ENCODE results near the gene HELZ.
A peak's percentile ranks its signal among the peaks of the same experiment; 100 is the strongest.
"Not testable (repeated sequence)": the region's sequence is repeated elsewhere in the genome, so short reads cannot be mapped to it uniquely, and the experiment has no call there.

The HELZ gene

DNA sequence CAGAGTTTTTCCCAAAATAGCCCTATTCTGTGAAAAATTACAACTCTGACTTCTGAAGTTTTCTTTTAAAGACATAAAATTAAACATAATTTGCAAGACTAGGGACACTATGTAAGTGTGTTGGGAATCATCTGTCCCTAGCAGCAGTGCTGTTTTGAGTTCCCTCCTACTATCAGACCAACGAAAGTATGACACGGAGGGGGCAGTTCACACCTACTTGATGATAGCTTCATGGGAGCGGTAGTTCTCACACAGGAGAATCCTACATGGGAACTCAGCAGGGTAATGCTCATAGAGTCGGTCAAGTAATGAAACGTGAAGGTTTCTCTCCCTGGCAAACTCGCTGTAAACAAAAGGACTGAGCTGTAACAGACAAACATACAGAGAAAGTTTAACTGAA lies 96.6 kb downstream of the HELZ start:
- DNase-seq (ENCODE audit: low spot score) = no peak
- FAIRE-seq = no peak

- FAIRE-seq (no peak), DNase-seq (ENCODE audit: low spot score) (no peak)
Measured at GRCh38 chr17:67145183-67145805, 99.7 kb downstream of the HELZ start.

GRCh38 chr17:67143318-67143717 lies 101.7 kb downstream of the HELZ start:
- DNase-seq (ENCODE audit: low spot score) = no peak
- no peak for FAIRE-seq

DNA sequence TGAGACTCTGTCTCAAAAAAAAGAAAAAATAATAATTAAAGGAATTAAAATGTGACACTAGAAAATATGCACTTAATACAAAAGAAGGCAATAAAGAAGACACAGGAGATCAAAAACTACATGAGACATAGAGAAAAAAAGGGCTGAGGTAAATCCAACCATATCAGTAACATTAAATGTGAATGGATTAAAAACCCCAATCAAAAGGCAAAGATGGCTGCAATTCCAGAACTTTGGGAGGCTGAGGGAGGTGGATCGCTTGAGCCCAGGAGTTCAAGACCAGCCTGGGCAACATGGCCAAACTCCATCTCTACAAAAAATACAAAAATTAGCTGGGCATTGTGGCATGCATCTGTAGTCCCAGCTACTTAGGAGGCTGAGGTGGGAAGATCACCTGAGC lies 103.0 kb downstream of the HELZ start:
- FAIRE-seq; DNase-seq (ENCODE audit: low spot score): not testable (repeated sequence)

GRCh38 chr17:67139784-67140665 lies 105.0 kb downstream of the HELZ start:
- DNase-seq (ENCODE audit: low spot score) (no peak), FAIRE-seq (no peak)

GRCh38 chr17:67139289-67139688 lies 105.7 kb downstream of the HELZ start:
- DNase-seq (ENCODE audit: low spot score) = no peak
- no peak for FAIRE-seq

DNA sequence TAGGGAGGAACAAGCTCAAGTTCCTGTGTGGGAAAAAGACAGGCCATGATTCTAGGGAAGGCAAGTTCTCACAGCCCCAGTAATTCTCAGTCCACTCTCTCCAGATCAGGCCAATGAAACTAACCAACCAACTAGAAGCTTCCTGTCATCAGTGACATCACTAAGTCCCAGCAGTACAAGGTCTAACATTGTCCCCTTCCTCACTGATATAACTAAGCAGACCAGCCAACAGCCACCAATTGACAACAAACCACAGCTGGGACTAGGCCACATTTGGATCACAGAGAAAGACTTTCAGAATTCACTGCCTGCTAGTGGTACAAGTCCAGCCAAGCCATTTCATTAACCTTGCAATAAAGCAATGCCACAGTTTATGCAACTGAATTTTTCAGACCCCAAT lies 106.6 kb downstream of the HELZ start:
- no peak for DNase-seq (ENCODE audit: low spot score)
- no peak for FAIRE-seq

DNA sequence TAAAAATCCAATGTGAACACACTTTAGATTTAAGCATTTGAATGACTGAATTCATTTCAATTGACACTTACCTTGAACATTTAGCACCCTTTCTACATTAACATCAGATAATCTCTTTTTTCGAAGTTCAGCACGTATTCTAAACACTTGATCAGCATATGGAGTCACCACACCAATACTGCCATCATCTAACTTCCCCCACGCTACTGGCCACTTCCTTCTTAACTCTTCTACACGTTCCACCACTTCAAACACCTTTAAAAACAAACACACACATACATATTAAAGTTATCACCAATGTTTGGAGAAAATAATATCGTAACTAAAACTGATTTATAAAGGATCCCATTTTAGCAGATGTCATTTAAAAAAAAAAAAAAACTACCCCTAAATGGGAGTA lies 107.1 kb downstream of the HELZ start:
- FAIRE-seq (no peak), DNase-seq (ENCODE audit: low spot score) (no peak)

DNA sequence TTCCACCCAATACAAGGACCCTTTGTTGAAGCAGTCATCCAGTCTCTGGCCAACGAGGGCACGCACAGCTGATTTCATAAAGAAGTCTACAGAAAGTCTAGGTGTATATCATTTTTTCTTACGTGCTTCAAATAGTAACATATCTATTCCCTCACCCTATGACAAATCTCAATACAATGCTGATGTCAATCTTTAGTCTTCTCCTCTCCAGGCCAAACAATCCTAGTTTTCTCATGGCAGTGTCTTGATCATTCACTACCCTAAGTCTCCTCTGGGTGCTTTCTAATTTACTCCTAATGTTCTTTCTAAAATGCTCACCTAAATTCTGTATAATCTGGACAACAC lies 108.0 kb downstream of the HELZ start:
- no peak for DNase-seq (ENCODE audit: low spot score)
- no peak for FAIRE-seq

DNA sequence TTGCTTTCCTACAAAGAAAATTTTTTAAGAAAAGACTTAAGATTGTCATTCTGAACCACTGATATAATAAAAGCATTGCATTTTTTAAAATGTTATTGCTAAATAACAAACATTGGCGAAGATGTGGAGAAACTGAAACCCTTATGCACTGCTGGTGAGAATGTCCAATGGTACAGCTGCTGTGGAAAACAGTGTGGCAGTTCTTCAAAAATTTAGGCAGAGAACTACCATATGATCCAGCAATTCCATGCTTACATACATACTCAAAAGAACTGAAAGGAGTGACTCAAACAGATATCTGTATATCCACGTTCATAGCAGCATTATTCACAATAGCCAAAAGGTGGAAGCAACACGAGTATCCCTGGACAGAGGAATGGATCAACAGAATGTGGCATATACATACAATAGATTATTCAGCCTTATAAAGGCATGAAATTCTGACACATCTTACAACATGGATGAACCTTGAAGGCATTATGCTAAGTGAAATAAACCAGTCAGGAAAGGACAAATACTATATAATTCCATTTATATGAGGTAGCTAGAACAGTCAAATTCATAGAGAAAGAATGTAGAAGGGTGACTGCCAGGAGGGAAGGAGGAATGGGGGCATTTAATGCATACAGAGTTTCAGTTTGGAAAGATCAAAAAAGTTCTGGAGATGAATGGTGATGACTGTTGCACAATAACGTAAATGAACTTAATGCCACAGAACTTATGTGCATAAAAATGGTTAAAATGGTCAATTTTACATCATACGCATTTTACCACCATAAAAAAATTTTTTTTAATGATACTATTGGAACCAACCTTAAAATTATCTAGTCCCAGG lies 108.6 kb downstream of the HELZ start:
- DNase-seq (ENCODE audit: low spot score) (no peak), FAIRE-seq (no peak)

- DNase-seq (ENCODE audit: low spot score) (no peak), FAIRE-seq (peak; percentile 77)
Measured at GRCh38 chr17:67133161-67133560, 111.8 kb downstream of the HELZ start.

DNA sequence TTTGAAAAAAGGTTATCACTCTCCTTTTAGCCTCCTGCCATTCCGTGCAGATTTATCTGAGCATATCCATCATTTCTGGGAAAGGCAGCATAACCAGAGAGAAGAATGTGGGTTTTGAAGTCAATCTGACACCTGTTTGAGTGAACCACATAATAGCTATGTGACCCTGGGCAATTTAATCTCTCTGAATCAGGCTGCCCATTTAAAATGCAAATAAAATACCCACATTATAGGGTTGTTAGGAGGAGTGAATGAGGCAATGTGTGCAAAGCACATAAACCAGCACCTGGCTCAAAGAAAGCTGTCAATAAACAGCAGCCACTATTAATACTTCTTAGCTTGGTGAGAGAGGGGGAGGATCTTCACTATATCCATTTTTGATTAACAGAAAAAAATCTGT lies 112.6 kb downstream of the HELZ start:
- no peak for FAIRE-seq
- DNase-seq (ENCODE audit: low spot score) = no peak

DNA sequence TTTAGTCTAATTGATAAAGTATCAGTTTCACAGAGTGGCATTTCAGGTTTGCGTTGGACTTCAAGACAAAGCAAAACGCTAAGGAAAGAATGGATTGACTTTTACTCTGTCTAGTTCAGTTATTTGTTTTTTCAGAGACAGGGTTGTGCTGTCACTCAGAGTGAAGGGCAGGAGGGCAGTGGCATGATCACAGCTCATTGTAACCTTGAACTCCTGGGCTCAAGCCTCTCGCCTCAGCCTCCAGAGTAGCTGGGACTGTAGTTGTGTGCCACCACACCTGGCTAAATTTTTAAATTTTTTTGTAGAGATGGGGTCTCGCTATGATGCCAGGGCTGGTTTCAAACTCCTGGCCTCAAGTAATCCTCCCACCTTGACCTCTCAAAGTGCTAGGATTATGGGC lies 114.2 kb downstream of the HELZ start:
- DNase-seq (ENCODE audit: low spot score) = no peak
- no peak for FAIRE-seq

GRCh38 chr17:67129283-67129682 lies 115.7 kb downstream of the HELZ start:
- DNase-seq (ENCODE audit: low spot score) (no peak), FAIRE-seq (no peak)

DNA sequence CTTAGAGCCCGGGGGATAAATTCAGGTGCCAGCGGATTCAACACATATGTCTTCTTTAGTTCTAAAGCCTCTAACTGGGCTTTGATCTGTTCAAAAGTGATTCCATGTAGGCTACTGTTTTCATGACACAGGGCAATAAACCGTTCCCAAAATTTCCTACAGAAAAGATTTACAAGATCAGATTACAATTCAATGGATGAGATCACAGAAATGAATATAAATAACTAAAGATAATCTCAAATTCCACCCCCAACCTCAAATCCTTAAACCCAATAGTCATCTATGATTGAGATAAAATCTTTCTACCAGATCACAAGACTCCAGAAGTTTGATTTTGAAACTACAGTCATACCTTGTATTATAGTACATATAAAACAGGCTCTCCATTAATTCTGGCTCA lies 116.3 kb downstream of the HELZ start:
- FAIRE-seq (no peak), DNase-seq (ENCODE audit: low spot score) (no peak)

DNA sequence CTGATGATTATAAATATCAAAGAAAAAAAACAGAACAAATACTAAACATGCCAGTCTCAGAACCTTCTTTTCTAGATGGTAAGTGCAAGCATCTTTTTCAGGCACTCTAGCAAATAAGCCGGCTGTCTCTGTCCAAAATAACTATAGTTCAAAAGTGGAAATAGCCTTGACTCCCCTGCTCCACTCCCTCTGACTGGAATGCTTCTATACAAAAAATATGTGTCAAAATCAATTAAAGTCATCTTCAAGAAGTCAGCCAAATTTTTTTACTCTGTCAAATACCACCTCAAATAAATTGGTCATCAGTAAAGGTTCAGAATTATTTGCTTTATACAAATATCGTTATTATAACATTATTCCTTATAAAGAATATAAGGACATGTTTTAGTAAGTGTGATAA lies 117.1 kb downstream of the HELZ start:
- FAIRE-seq (no peak), DNase-seq (ENCODE audit: low spot score) (no peak)

GRCh38 chr17:67126983-67127382 lies 118.0 kb downstream of the HELZ start:
- DNase-seq (ENCODE audit: low spot score) (no peak), FAIRE-seq (no peak)

GRCh38 chr17:67126543-67126942 lies 118.5 kb downstream of the HELZ start:
- DNase-seq (ENCODE audit: low spot score); FAIRE-seq: not testable (repeated sequence)

DNA sequence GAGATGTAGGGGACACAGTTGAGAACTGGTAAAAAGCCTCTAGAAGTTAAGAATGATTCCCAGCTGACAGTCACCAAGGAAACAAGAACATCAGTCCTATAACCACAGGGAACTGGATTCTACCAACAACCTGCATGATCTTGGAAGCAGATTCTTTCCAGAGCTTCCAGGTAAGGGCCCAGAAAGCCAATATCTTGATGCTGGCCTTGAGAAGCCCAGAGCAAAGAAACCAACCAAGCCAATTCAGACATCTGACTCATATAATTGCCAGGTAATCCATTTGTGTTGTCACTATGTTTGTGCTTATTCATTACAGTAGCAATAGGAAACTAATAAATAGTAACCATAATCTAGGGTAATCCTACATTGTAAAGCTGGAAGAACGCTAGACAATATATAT lies 119.1 kb downstream of the HELZ start:
- DNase-seq (ENCODE audit: low spot score) (no peak), FAIRE-seq (no peak)

- no peak for FAIRE-seq
Measured at GRCh38 chr17:67125417-67125816, 119.6 kb downstream of the HELZ start.

GRCh38 chr17:67124450-67125148 lies 120.4 kb downstream of the HELZ start:
- DNase-seq (ENCODE audit: low spot score) (no peak), FAIRE-seq (no peak)

More at GRCh38 chr17:67125417-67125816, 119.6 kb downstream of the HELZ start:
- peak; percentile 20 for DNase-seq (ENCODE audit: low spot score)

- DNase-seq (ENCODE audit: low spot score) (no peak), FAIRE-seq (no peak)
Measured at GRCh38 chr17:67123699-67124098, 121.3 kb downstream of the HELZ start.
